Stimulated activated CD4-positive, alpha-beta T cell treated with anti-CD3 and anti-CD28 coated beads, Interleukin-12 subunit alpha, Interleukin-12 subunit beta, amount 100 ng/mL, for 48 hours (primary cell): ENCODE data around the gene WNK1.
"Not testable (repeated sequence)": the region's sequence is repeated elsewhere in the genome, so short reads cannot be mapped to it uniquely, and the experiment has no call there.

Experiments
- DNase-seq, 3 donors: peaks; one replicate each; pipeline ENCODE4 v3.0.0-alpha.2; 2020; ENCODE audit warnings: low read depth in 2 of 3, low spot score in 1 of 3

WNK1 gene

DNA sequence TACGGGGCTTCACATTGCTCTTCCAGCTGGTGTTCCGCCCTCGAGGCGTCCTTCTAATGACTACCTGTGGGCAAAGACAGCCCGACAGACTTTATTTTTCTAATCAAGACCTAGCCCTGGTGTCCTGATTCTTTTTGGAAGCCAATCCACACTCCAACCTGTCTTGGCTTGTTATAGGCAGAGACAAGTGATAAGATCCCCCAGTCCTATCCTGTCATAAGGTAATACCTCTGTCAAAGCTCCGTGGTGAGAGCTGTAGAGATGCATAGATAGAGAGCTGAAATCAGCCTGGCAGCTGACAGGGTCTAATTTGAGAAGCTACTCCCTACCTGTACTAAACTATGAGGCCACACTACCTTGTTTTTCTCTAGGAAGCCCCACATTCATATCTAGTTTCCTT lies 11.5 kb upstream of the WNK1 start:
- no peak for DNase-seq

DNA sequence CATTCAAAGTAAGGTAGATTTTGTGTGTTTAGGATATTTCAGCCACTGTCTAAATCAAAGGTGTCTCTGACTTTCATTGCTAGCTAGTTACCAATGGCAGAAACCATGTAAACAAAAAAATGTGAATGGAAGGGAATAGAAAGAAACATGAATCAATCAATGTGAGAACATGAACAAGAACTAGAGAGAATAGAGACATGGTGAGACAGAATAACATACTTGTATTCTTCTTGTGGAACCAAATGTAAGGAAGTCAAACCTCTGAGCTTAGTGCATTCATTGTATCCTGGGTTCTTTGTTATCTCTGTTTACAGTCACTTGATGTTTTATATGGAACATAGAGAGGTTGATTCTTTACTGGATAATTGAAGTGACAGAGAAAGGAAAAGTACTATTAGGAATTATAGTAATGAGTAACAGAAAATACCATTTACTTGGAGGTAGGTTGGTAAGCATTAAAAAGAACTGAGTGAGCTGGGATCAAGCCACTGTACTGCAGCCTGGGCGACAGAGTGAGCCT lies 2.6 kb upstream of the WNK1 start:
- DNase-seq: no peak

GRCh38 chr12:750366-751191 lies 1.8 kb upstream of the WNK1 start:
- DNase-seq: no peak

GRCh38 chr12:751192-751998 lies 984 bp upstream of the WNK1 start:
- peak; percentile 82 to 85 (median 82) for DNase-seq

- DNase-seq: peak in 2 of 3 donors; percentile 13 to 14
Measured at GRCh38 chr12:752695-753610, 574 bp downstream of the WNK1 start.

GRCh38 chr12:753611-754472 lies 1.5 kb downstream of the WNK1 start:
- peak; percentile 28 to 39 (median 30) for DNase-seq

DNA sequence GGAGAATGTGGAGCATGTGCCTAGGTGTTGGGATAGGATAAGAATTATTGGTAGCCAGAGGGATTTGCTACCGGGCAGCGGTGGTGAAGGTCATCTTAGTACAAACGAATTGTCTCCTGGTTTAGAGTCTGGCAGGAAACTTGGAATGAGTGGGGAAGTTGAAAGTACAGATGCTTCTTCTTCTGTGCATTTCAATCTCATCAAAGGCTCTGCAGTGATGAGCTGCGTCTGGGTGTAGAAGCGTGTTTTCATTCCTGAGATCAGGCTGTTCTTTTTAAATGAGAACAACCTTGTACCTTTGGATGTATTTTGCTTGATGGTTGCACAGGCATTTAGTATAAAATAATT lies 2.1 kb downstream of the WNK1 start:
- no peak for DNase-seq

DNA sequence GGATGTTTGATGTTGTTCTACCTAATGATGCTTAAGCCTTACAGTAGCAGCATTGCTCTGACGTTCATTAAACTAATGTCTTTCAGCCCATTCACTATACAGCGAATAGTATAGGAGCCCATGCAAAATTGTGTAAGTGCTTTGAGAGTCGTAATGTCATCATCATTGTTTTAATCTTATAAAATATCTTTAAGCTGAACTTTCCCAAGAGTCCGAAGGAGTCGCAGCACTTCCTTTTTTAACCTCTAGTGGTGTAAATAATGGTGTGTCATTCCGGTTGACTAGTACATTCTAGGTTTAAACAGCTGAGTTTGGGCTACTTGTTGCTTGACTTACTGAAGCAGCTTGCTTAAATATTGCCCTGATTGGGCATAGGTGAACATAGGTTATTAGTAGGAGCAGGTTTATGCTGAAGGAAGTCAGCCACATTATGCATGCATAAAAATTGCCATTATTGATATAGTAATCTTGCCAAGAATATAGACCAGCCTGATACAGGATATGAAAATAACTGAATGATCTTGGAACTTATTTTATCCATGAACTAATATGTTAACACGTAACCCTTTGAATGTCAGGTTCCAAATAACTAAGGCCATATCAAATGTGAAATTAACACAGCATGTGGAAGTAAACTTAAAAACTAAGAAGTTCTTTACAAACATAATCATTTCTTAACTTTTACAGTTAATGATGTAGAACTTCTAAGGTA lies 2.6 kb downstream of the WNK1 start:
- peak in 1 of 3 donors; percentile 22 for DNase-seq

GRCh38 chr12:759628-760027 lies 7.2 kb downstream of the WNK1 start:
- DNase-seq: no peak

DNA sequence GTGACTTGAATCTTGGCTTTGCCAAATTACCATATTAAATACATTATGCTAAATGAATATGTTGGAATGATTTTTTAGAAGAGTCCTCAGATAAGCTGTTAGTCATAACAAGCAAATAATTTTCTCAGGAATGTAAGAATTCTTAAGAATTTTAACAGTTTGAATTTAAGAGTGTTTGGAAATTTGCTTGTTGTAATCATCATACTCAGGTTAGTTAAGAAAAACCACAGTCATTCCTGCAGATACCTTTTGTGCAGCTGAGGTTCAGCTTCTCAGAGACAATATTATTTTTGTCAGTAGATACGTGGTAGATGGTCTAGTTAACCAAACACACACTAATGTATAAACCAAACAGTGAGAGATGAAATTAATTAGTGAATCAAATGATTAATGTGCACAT lies 8.9 kb downstream of the WNK1 start:
- DNase-seq: no peak

GRCh38 chr12:765840-766239 lies 13.5 kb downstream of the WNK1 start:
- no peak for DNase-seq

DNA sequence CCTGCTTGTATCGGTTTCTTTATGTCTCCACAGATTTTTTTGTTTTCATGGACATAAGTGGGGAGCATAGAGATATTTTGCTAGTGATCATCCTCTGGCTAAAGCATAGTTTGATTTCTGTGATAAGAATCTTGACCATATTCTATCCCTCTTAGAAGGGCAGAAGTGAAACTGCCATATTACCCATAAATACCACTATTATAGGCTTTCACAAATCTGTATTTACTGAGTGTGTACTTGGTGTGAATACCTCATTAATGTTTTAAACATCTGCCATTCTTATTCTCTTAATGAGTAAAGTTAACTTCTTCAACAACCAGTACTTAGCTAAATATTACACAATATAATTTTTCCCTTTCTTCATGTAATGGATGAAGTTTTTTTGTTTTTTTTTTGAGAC lies 16.1 kb downstream of the WNK1 start:
- no peak for DNase-seq

DNA sequence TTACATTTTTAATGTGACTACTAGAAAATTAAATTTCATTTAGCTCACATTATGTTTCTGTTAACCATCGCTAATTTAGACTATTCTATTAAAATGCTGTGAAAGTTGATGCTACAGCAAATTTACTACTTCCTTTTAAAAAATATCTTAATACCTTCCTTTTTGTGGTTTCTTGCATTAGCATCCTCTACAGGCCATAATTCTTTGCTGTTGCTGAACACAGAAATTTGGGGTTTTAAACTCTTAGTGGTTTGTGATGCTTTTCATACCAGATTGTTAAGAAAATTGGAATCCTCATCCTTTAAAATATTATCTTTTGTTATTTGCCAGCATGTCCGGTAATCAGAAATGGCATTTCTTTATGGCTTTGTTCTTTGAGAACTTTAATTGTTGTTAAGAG lies 18.1 kb downstream of the WNK1 start:
- no peak for DNase-seq

DNA sequence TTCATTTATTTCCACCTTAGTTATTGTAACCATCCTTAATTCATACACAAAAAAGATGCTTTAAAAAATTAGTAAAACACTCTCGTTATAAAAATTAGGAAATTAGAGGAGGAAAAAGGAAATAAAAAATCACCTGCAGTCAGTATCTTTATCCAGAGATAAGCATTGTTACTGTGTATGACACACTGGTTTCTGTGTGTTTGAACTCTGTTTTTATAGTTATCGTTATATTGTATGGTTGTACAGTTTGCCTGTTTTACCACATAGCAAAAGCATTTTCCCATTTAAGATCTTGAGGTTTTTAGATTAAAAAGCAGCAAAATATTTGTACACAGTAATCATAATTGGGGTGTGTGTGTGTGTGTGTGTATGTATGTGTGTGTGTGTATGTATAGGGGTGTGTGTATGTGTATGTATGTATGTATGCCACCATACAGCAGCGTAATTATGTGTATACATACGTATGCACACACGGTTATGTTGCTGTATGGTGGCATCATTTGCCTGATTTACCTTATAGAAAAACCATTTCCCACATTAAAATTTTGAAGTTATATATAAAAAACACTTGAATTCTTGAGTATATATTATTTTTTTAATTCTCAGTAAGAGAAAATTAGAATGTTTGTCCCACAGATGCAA lies 19.8 kb downstream of the WNK1 start:
- DNase-seq: no peak

- no peak for DNase-seq
Measured at GRCh38 chr12:774051-774614, 21.8 kb downstream of the WNK1 start.

- not testable (repeated sequence) for DNase-seq
Measured at GRCh38 chr12:775973-776771, 23.8 kb downstream of the WNK1 start.

GRCh38 chr12:776772-777373 lies 24.5 kb downstream of the WNK1 start:
- DNase-seq: not testable (repeated sequence)
